HEK293 (cell line): Measurements from ENCODE around the gene TMPRSS11A.

Experiments used
- CTCF ChIA-PET: fragments of 350-600 bp; formaldehyde crosslinking; extraction: SDS; loops from one replicate; lab custom pipeline; 2021; ENCODE audit warnings: antibody characterized with exemption; lab: Yijun Ruan, JAX
- POLR2A ChIA-PET: fragments of 300-600 bp; formaldehyde crosslinking; extraction: SDS; loops from one replicate; lab custom pipeline; 2020; ENCODE audit warnings: antibody characterized with exemption, inconsistent platforms; lab: Yijun Ruan, JAX
- H3K27ac ChIP-seq: fragments of 200-500 bp; sonication (Bioruptor generic); 2 replicates; pipeline ENCODE4 v1.5.1; 2014; ENCODE audit warnings: low read depth, low read length, control low read depth, inconsistent platforms; ENCODE audit errors: extremely low read depth
- H3K36me3 ChIP-seq, 2 experiments: fragments of 200-500 bp in 1 of 2; sonication (Bioruptor generic) in 1 of 2; 1 replicate in 1 of 2; 2 replicates in 1 of 2; pipeline ENCODE4 v1.5.1; 2014 to 2017; ENCODE audit warnings: inconsistent platforms in 2 of 2, low read length in 2 of 2; ENCODE audit not compliant: control insufficient read depth in 2 of 2, insufficient read depth in 1 of 2
- H3K4me1 ChIP-seq: fragments of 200-500 bp; sonication (Bioruptor generic); 2 replicates; pipeline ENCODE4 v1.5.1; 2014; ENCODE audit warnings: mild to moderate bottlenecking, low read length, inconsistent platforms; ENCODE audit not compliant: control insufficient read depth, insufficient read depth
- H3K4me3 ChIP-seq: 2 replicates; pipeline ENCODE4 v1.5.1; 2011; ENCODE audit warnings: low read depth, mild to moderate bottlenecking, control low read depth, low read length, moderate library complexity
- H3K9me3 ChIP-seq: fragments of 200-500 bp; sonication (Bioruptor generic); 2 replicates; pipeline ENCODE4 v1.5.1; 2014; ENCODE audit warnings: low read depth, low read length, inconsistent platforms; ENCODE audit not compliant: control insufficient read depth, insufficient read depth
- GLIS2 ChIP-seq: fragments of 450-650 bp; formaldehyde crosslinking; IDR thresholded peaks from 2 replicates; pipeline ENCODE4 v1.5.1; 2016; ENCODE audit warnings: missing biosample characterization, missing genetic modification characterization
- KLF7 ChIP-seq: fragments of 450-650 bp; formaldehyde crosslinking; IDR thresholded peaks from 2 replicates; pipeline ENCODE4 v1.5.1; 2016; ENCODE audit warnings: missing biosample characterization, missing genetic modification characterization, borderline replicate concordance
- MEIS1 ChIP-seq: sonication (generic); formaldehyde crosslinking; IDR thresholded peaks from 2 replicates; pipeline ENCODE4 v1.8.1; 2022; ENCODE audit warnings: missing genetic modification reagents, mild to moderate bottlenecking, borderline replicate concordance
- SCRT1 ChIP-seq: fragments of 450-650 bp; formaldehyde crosslinking; IDR thresholded peaks from 2 replicates; pipeline ENCODE4 v1.5.1; 2016; ENCODE audit warnings: missing biosample characterization, missing genetic modification characterization, borderline replicate concordance
- ZFHX2 ChIP-seq: fragments of 450-650 bp; formaldehyde crosslinking; conservative IDR thresholded peaks from 2 replicates; pipeline ENCODE4 v1.5.1; 2016; ENCODE audit warnings: missing biosample characterization, missing genetic modification characterization
- ZNF133 ChIP-seq: fragments of 450-650 bp; formaldehyde crosslinking; IDR thresholded peaks from 2 replicates; pipeline ENCODE4 v1.5.1; 2016; ENCODE audit warnings: missing biosample characterization, missing genetic modification characterization
- ZNF138 ChIP-seq: fragments of 450-650 bp; formaldehyde crosslinking; IDR thresholded peaks from 2 replicates; pipeline ENCODE4 v1.5.1; 2016; ENCODE audit warnings: missing biosample characterization, missing genetic modification characterization, borderline replicate concordance
- ZNF155 ChIP-seq: fragments of 450-650 bp; formaldehyde crosslinking; IDR thresholded peaks from 2 replicates; pipeline ENCODE4 v1.5.1; 2016; ENCODE audit warnings: missing biosample characterization, missing genetic modification characterization
- ZNF16 ChIP-seq: fragments of 450-650 bp; formaldehyde crosslinking; IDR thresholded peaks from 2 replicates; pipeline ENCODE4 v1.5.1; 2016; ENCODE audit warnings: low read depth, missing biosample characterization, missing genetic modification characterization
- ZNF19 ChIP-seq: fragments of 450-650 bp; formaldehyde crosslinking; IDR thresholded peaks from 2 replicates; pipeline ENCODE4; 2016; ENCODE audit warnings: missing biosample characterization, missing genetic modification characterization, low read depth
- ZNF202 ChIP-seq: fragments of 450-650 bp; formaldehyde crosslinking; IDR thresholded peaks from 2 replicates; pipeline ENCODE4 v1.5.1; 2016; ENCODE audit warnings: missing biosample characterization, missing genetic modification characterization, borderline replicate concordance
- ZNF354C ChIP-seq: fragments of 450-650 bp; formaldehyde crosslinking; IDR thresholded peaks from 2 replicates; pipeline ENCODE4 v1.5.1; 2016; ENCODE audit warnings: missing biosample characterization, missing genetic modification characterization, low read depth, borderline replicate concordance
- ZNF433 ChIP-seq: fragments of 450-650 bp; formaldehyde crosslinking; IDR thresholded peaks from 2 replicates; pipeline ENCODE4 v1.5.1; 2016; ENCODE audit warnings: missing biosample characterization, missing genetic modification characterization, low read depth
- ZNF544 ChIP-seq: fragments of 450-650 bp; formaldehyde crosslinking; IDR thresholded peaks from 2 replicates; pipeline ENCODE4 v1.5.0; 2017; ENCODE audit warnings: missing biosample characterization, missing genetic modification characterization
- ZNF701 ChIP-seq: fragments of 450-650 bp; formaldehyde crosslinking; IDR thresholded peaks from 2 replicates; pipeline ENCODE4 v1.5.1; 2016; ENCODE audit warnings: missing biosample characterization, missing genetic modification characterization
- ZNF707 ChIP-seq: fragments of 450-650 bp; formaldehyde crosslinking; IDR thresholded peaks from 2 replicates; pipeline ENCODE4 v1.5.1; 2016; ENCODE audit warnings: missing biosample characterization, missing genetic modification characterization
- ZSCAN23 ChIP-seq: fragments of 450-650 bp; formaldehyde crosslinking; IDR thresholded peaks from 2 replicates; pipeline ENCODE4 v1.5.1; 2016; ENCODE audit warnings: missing biosample characterization, missing genetic modification characterization
- ZXDB ChIP-seq: fragments of 450-650 bp; formaldehyde crosslinking; IDR thresholded peaks from 2 replicates; pipeline ENCODE4 v1.5.1; 2016; ENCODE audit warnings: missing biosample characterization, missing genetic modification characterization
- TF ChIP-seq, protein P1 (sequence below): fragments of 450-650 bp; formaldehyde crosslinking; IDR thresholded peaks from 2 replicates; pipeline ENCODE4 v1.5.1; 2016; ENCODE audit warnings: missing biosample characterization, missing genetic modification characterization
- TF ChIP-seq, protein P2 (sequence below): fragments of 450-650 bp; formaldehyde crosslinking; IDR thresholded peaks from 2 replicates; pipeline ENCODE4 v1.5.1; 2016; ENCODE audit warnings: missing biosample characterization, missing genetic modification characterization

Gene TMPRSS11A

DNA sequence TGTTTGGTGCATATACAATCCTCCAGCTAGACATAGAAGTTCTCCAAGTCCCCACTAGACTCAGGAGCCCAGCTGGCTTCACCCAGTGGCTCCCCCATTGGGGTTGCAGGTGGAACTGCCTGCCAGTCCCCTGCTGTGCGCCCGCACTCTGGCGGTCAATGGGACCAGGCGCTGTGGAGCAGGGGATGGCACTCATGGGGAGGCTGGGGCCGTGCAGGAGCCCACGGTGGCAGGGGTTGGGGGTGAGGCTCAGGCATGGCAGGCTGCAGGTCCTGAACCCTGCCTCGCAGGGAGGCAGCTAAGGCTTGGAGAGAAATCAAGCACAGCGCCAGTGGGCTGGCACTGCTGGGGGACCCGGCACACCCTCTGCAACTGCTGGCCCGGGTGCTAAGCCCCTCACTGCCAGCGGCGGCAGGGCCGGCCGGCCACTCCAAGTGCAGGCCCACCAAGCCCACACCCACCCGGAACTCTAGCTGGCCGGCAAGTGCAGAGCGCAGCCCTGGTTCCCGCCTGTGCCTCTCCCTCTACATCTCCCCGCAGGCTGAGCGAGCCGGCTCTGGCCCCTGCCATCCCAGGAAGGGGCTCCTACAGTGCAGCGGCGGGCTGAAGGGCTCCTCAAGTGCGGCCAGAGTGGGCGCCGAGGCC, 66.8 kb downstream of the TMPRSS11A start:
- no peaks in the 10 kb centered on the region for H3K4me1 ChIP-seq
- no peak overlapping the region for H3K4me3 ChIP-seq
- CTCF ChIA-PET: no interaction called here
- no peak for TF ChIP-seq SCRT1 (tag by site-specific recombination)
- TF ChIP-seq ZNF707 (tag by site-specific recombination): no peak
- TF ChIP-seq ZNF133 (tag by site-specific recombination): no peak
- no peak for TF ChIP-seq ZNF155
- no peak for TF ChIP-seq GLIS2 (tag by site-specific recombination)
- no peak for TF ChIP-seq ZSCAN23 (tag by site-specific recombination)
- TF ChIP-seq, protein P1, sequence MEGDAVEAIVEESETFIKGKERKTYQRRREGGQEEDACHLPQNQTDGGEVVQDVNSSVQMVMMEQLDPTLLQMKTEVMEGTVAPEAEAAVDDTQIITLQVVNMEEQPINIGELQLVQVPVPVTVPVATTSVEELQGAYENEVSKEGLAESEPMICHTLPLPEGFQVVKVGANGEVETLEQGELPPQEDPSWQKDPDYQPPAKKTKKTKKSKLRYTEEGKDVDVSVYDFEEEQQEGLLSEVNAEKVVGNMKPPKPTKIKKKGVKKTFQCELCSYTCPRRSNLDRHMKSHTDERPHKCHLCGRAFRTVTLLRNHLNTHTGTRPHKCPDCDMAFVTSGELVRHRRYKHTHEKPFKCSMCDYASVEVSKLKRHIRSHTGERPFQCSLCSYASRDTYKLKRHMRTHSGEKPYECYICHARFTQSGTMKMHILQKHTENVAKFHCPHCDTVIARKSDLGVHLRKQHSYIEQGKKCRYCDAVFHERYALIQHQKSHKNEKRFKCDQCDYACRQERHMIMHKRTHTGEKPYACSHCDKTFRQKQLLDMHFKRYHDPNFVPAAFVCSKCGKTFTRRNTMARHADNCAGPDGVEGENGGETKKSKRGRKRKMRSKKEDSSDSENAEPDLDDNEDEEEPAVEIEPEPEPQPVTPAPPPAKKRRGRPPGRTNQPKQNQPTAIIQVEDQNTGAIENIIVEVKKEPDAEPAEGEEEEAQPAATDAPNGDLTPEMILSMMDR (tag by site-specific recombination): no peak
- POLR2A ChIA-PET: no interaction called here
- H3K27ac ChIP-seq: no peak overlapping the region
- no peaks in the 10 kb centered on the region for H3K36me3 ChIP-seq
- H3K9me3 ChIP-seq: no peaks in the 10 kb centered on the region

DNA sequence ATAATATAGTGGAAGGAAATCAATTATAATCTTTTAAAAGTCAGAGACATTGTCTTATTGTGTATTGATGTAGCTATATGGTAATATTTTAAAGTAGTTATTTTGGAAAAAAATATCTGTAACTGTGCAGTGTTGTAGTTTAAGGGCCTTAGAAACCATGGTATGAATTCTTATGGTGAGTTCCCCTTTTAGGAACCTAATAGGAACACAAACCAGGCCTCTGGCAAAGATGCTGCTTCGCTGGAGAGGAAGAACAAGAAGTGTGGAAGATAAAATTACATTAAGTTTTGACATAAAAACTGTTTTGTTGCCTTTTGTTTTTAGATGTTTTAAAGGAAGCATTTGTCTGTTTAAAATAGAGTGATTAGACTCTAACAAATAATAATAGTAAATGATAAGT, 68.6 kb downstream of the TMPRSS11A start:
- ChIA-PET POLR2A (no interaction called here), CTCF (no interaction called here)
- H3K4me3 ChIP-seq: no peak overlapping the region
- no peaks in the 10 kb centered on the region for H3K4me1 ChIP-seq
- H3K27ac ChIP-seq: no peak overlapping the region
- H3K36me3 ChIP-seq: no peaks in the 10 kb centered on the region
- no peaks in the 10 kb centered on the region for H3K9me3 ChIP-seq
- TF ChIP-seq, protein P2, sequence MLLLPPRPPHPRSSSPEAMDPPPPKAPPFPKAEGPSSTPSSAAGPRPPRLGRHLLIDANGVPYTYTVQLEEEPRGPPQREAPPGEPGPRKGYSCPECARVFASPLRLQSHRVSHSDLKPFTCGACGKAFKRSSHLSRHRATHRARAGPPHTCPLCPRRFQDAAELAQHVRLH (tag by site-specific recombination): no peak
- TF ChIP-seq ZNF202 (tag by site-specific recombination): no peak
- TF ChIP-seq ZXDB: no peak
- TF ChIP-seq, all 188 proteins: peak for 0

DNA sequence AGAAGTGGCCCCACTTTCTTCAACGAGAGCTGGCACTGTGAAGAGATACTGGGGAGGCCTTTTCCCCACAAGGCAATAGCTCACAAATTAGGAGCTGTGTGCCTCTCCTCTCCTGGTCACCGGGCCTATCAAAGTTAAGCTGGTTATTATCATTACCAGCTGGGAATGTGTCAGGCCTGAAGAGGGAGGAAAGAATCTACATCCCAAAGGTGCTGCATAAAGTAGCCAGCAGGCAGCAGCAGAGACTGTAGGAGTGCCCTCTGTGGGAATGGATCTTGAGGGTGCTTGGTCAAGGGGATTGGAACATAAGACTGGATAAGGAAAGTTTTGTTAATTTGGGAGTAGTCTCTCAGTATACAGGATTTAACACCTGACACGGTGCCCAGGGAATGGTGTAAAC, 70.4 kb downstream of the TMPRSS11A start:
- no peaks in the 10 kb centered on the region for H3K36me3 ChIP-seq
- ChIA-PET CTCF (no interaction called here), POLR2A (no interaction called here)
- TF ChIP-seq ZNF433 (tag by site-specific recombination) (no peak), ZNF544 (tag by site-specific recombination) (no peak)
- H3K9me3 ChIP-seq: no peaks in the 10 kb centered on the region
- H3K27ac ChIP-seq: no peak overlapping the region
- no peaks in the 10 kb centered on the region for H3K4me1 ChIP-seq
- no peak overlapping the region for H3K4me3 ChIP-seq

DNA sequence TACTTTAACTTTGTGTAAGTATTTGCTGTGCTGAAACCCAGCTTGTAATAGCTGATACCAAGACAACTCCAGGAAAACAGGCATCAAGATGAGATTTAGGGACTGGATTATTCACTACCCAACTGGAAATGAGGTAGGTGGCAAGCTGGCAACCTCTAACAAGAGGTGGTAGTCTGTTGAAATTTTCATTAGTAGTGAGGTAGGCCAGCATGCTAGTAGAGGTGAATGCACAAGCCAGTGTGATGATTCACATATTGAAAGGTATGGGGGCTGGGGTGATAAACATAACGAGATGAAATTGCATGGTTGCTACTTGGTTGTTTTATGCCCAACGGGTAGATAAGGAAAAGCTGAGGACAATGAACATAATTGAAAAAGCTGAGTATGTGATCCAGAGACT, 71.0 kb downstream of the TMPRSS11A start:
- Histone ChIP-seq H3K27ac (no peak overlapping the region), H3K4me3 (no peak overlapping the region), H3K4me1 (no peaks in the 10 kb centered on the region), H3K36me3 (no peaks in the 10 kb centered on the region), H3K9me3 (no peaks in the 10 kb centered on the region)
- CTCF ChIA-PET: no interaction called here
- no peak for TF ChIP-seq ZNF19 (tag by site-specific recombination)
- TF ChIP-seq MEIS1 (CRISPR knock-in tag): no peak
- TF ChIP-seq ZNF354C (tag by site-specific recombination): no peak
- TF ChIP-seq ZNF544 (tag by site-specific recombination): no peak
- no peak for TF ChIP-seq ZFHX2 (tag by site-specific recombination)
- TF ChIP-seq ZNF701 (tag by site-specific recombination): no peak
- no peak for TF ChIP-seq ZNF16 (tag by site-specific recombination)
- TF ChIP-seq ZNF138 (tag by site-specific recombination): no peak
- no peak for TF ChIP-seq KLF7 (tag by site-specific recombination)
- POLR2A ChIA-PET: no interaction called here
